Brain microvascular endothelial cell (primary cell): ENCODE data around the gene UGT1A4.

Source experiments
- DNase-seq: peaks from one replicate; pipeline ENCODE4 v3.0.0-alpha.2; 2020
- H3K27ac ChIP-seq: fragments of 250-450 bp; sonication (Bioruptor Pico); 2 replicates; pipeline ENCODE4 v1.5.1; 2020; ENCODE audit warnings: mild to moderate bottlenecking, moderate library complexity
- H3K27me3 ChIP-seq: fragments of 250-450 bp; sonication (Bioruptor Pico); replicated peaks from 2 replicates; pipeline ENCODE4 v1.5.1; 2020; ENCODE audit warnings: mild to moderate bottlenecking
- H3K36me3 ChIP-seq: fragments of 250-450 bp; sonication (Bioruptor Pico); replicated peaks from 2 replicates; pipeline ENCODE4 v1.5.1; 2020; ENCODE audit warnings: mild to moderate bottlenecking
- H3K4me3 ChIP-seq: 2 replicates; pipeline ENCODE4 v1.5.1; 2011; ENCODE audit warnings: low read depth, mild to moderate bottlenecking, control low read depth, low read length, moderate library complexity
- CTCF ChIP-seq: IDR thresholded peaks from 2 replicates; pipeline ENCODE4 v1.5.1; 2011; ENCODE audit warnings: low read depth, mild to moderate bottlenecking, moderate library complexity, low read length, control low read depth, inconsistent platforms; ENCODE audit errors: missing control alignments
- in situ Hi-C: cut with HindIII; loops from 2 replicates; pipeline ENCODE4 v1.10.0; 2017; ENCODE audit warnings: low sequenced_read_pairs, low pct_ligation_motif_present

The UGT1A4 gene

GRCh38 chr2:233674995-233675394 lies 43.5 kb upstream of the UGT1A4 start:
- peak; percentile 3 for TF ChIP-seq CTCF
- no peak for DNase-seq
- Histone ChIP-seq H3K27me3 (no peaks in the 10 kb centered on the region), H3K4me3 (no peak overlapping the region), H3K27ac (no peak overlapping the region), H3K36me3 (no peaks in the 10 kb centered on the region)
- in situ Hi-C loops: no loop called here

GRCh38 chr2:233676046-233676445 lies 42.5 kb upstream of the UGT1A4 start:
- no peak overlapping the region for H3K4me3 ChIP-seq
- in situ Hi-C loops: no loop called here

GRCh38 chr2:233679196-233679595 lies 39.3 kb upstream of the UGT1A4 start:
- Histone ChIP-seq H3K36me3 (no peaks in the 10 kb centered on the region), H3K27ac (no peak overlapping the region), H3K27me3 (no peaks in the 10 kb centered on the region), H3K4me3 (no peak overlapping the region)
- no peak for TF ChIP-seq CTCF
- in situ Hi-C loops: no loop called here
- DNase-seq: no peak

More at GRCh38 chr2:233676046-233676445, 42.5 kb upstream of the UGT1A4 start:
- Histone ChIP-seq H3K27me3 (no peaks in the 10 kb centered on the region), H3K36me3 (no peaks in the 10 kb centered on the region), H3K27ac (peak overlapping the region; percentile 45)
- no peak for TF ChIP-seq CTCF
- DNase-seq: peak; percentile 73

- Histone ChIP-seq H3K27me3 (no peaks in the 10 kb centered on the region), H3K4me3 (no peak overlapping the region), H3K27ac (no peak overlapping the region), H3K36me3 (no peaks in the 10 kb centered on the region)
- in situ Hi-C loops: no loop called here
- no peak for TF ChIP-seq CTCF
- DNase-seq: no peak
Measured at GRCh38 chr2:233680361-233681045, 38.0 kb upstream of the UGT1A4 start.

- in situ Hi-C loops: no loop called here
- DNase-seq: no peak
- TF ChIP-seq CTCF: no peak
- no peak within 1 kb of the TSS for H3K4me3 ChIP-seq
- H3K27me3 ChIP-seq: no peaks in the 10 kb centered on the region
- H3K27ac ChIP-seq: no peak within 1 kb of the TSS
- no peaks in the 10 kb centered on the region for H3K36me3 ChIP-seq
Measured at GRCh38 chr2:233681521-233682099, 36.9 kb upstream of the UGT1A4 start, which contains the start of gene UGT1A7. UGT1A7 (plus strand) TSS chr2:233681901; CDS start chr2:233681938, 37 bp downstream.

GRCh38 chr2:233684640-233685039 lies 33.9 kb upstream of the UGT1A4 start:
- DNase-seq: no peak
- no peak for TF ChIP-seq CTCF
- Histone ChIP-seq H3K36me3 (no peaks in the 10 kb centered on the region), H3K4me3 (no peak overlapping the region), H3K27ac (no peak overlapping the region), H3K27me3 (no peaks in the 10 kb centered on the region)
- in situ Hi-C loops: no loop called here
